ENCODE data around the gene PTP4A2.
"Not testable (repeated sequence)": the region's sequence is repeated elsewhere in the genome, so short reads cannot be mapped to it uniquely, and the experiment has no call there.

The PTP4A2 gene

GRCh38 chr1:31927661-31927980 lies 10.5 kb downstream of the PTP4A2 start:
- DNase-seq (ENCODE audit: low read depth): no peak
- no peak for TF ChIP-seq CTCF (conservative IDR thresholded peaks at IDR 0.05; ENCODE audit: low read depth, low read length)
- no peak overlapping the region for H3K4me3 ChIP-seq (ENCODE audit: low read length)

GRCh38 chr1:31926853-31927660 lies 11.1 kb downstream of the PTP4A2 start:
- TF ChIP-seq CTCF (conservative IDR thresholded peaks at IDR 0.05; ENCODE audit: low read depth, low read length): no peak
- no peak for DNase-seq (ENCODE audit: low read depth)
- no peak overlapping the region for H3K4me3 ChIP-seq (ENCODE audit: low read length)

- no peak overlapping the region for H3K4me3 ChIP-seq (ENCODE audit: low read length)
- DNase-seq (ENCODE audit: low read depth): no peak
- no peak for TF ChIP-seq CTCF (conservative IDR thresholded peaks at IDR 0.05; ENCODE audit: low read depth, low read length)
Observed at GRCh38 chr1:31926252-31926651, 11.9 kb downstream of the PTP4A2 start.

- not testable (repeated sequence) for H3K4me3 ChIP-seq (ENCODE audit: low read length)
Observed at GRCh38 chr1:31925824-31926223, 12.3 kb downstream of the PTP4A2 start.

GRCh38 chr1:31924839-31925238 lies 13.3 kb downstream of the PTP4A2 start:
- TF ChIP-seq CTCF (conservative IDR thresholded peaks at IDR 0.05; ENCODE audit: low read depth, low read length): no peak
- no peak overlapping the region for H3K4me3 ChIP-seq (ENCODE audit: low read length)
- DNase-seq (ENCODE audit: low read depth): no peak

More at GRCh38 chr1:31925824-31926223, 12.3 kb downstream of the PTP4A2 start:
- not testable (repeated sequence) for DNase-seq (ENCODE audit: low read depth)

GRCh38 chr1:31923901-31924535 lies 14.2 kb downstream of the PTP4A2 start:
- peak; percentile 68 for DNase-seq (ENCODE audit: low read depth)
- no peak for TF ChIP-seq CTCF (conservative IDR thresholded peaks at IDR 0.05; ENCODE audit: low read depth, low read length)
- no peak overlapping the region for H3K4me3 ChIP-seq (ENCODE audit: low read length)

- DNase-seq (ENCODE audit: low read depth): no peak
- no peak overlapping the region for H3K4me3 ChIP-seq (ENCODE audit: low read length)
- no peak for TF ChIP-seq CTCF (conservative IDR thresholded peaks at IDR 0.05; ENCODE audit: low read depth, low read length)
Observed at GRCh38 chr1:31920956-31921355, 17.2 kb downstream of the PTP4A2 start.

All from retinal pigment epithelial cell (primary cell).